Measurements from ENCODE around the gene NELL2. TPM values are rescaled to one million over a fixed set of nuclear protein-coding genes. Genes with fewer than 3 reads are reported as not detected.

The NELL2 gene
- total RNA-seq, 1 experiment from 2014 or later, result 32.7 TPM

DNA sequence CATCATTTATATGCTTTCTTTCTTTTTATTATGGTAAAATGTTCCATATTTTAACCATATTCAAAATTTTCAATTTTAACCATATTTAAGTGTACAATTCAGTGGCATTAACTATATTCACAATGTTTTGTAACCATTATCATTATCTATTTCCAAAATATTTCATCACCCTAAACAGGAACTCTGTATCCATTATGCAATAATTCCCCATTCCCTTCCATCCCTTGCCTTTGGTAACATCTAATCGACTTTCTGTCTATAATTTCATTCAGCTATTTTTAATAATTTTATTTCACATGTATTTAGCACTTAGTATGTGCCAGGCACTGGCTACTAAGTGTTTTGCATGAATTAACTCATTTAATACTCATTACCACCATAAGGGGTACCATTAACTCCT lies 287.5 kb downstream of the NELL2 start:
- no CpG with 5 or more reads among the region's 1 CpG for WGBS (ENCODE audit: extremely low coverage, insufficient read length, low lambda C conversion rate)
- H3K56ac ChIP-seq (ENCODE audit: insufficient read length, low read depth, low read length), result no peak overlapping the region
- TF ChIP-seq, protein P1, sequence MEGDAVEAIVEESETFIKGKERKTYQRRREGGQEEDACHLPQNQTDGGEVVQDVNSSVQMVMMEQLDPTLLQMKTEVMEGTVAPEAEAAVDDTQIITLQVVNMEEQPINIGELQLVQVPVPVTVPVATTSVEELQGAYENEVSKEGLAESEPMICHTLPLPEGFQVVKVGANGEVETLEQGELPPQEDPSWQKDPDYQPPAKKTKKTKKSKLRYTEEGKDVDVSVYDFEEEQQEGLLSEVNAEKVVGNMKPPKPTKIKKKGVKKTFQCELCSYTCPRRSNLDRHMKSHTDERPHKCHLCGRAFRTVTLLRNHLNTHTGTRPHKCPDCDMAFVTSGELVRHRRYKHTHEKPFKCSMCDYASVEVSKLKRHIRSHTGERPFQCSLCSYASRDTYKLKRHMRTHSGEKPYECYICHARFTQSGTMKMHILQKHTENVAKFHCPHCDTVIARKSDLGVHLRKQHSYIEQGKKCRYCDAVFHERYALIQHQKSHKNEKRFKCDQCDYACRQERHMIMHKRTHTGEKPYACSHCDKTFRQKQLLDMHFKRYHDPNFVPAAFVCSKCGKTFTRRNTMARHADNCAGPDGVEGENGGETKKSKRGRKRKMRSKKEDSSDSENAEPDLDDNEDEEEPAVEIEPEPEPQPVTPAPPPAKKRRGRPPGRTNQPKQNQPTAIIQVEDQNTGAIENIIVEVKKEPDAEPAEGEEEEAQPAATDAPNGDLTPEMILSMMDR (conservative IDR thresholded peaks at IDR 0.05), result no peak
- no peak overlapping the region for H3K9ac ChIP-seq (ENCODE audit: extremely low read depth, insufficient read length, low read length)
- no peaks in the 10 kb centered on the region; the same call in 1 of the 2 replicates for H3K4me1 ChIP-seq (ENCODE audit: insufficient read depth, low read length)
- H3K27ac Mint-ChIP-seq, result no peak overlapping the region
- peaks cover 24 to 25% of the 10 kb centered on the region in 2 experiments for H3K4me1 Mint-ChIP-seq
- no peaks in the 10 kb centered on the region for H3K27me3 ChIP-seq (ENCODE audit: insufficient read depth, low read length)
- no peak overlapping the region for H2BK12ac ChIP-seq (ENCODE audit: insufficient read length, low read depth, low read length)
- H4K91ac ChIP-seq (ENCODE audit: insufficient read length, low read depth, low read length), result no peak overlapping the region
- no peak overlapping the region for H2BK15ac ChIP-seq (ENCODE audit: low read depth, low read length)
- no peak overlapping the region for H3K4ac ChIP-seq (ENCODE audit: low read depth, low read length)
- H3K23ac ChIP-seq (ENCODE audit: insufficient read length, low read depth, low read length), result no peak overlapping the region
- H3K14ac ChIP-seq (ENCODE audit: insufficient read depth, low read length), result no peak overlapping the region
- no peak overlapping the region for H2AK5ac ChIP-seq (ENCODE audit: insufficient read length, low read length)
- no peak overlapping the region for H4K8ac ChIP-seq (replicated peaks; ENCODE audit: insufficient read length, low read depth, low read length)
- H4K20me1 ChIP-seq (ENCODE audit: control insufficient read depth, insufficient read depth, insufficient read length), result no peaks in the 10 kb centered on the region
- H2BK5ac ChIP-seq (ENCODE audit: insufficient read length, low read length), result no peak overlapping the region
- no peak overlapping the region for H3K18ac ChIP-seq (ENCODE audit: insufficient read length, low read depth, low read length)
- H3K23me2 ChIP-seq (ENCODE audit: insufficient read length, low read depth, low read length, poor library complexity, severe bottlenecking), result no peaks in the 10 kb centered on the region
- H3K9me3 Mint-ChIP-seq, result no peaks in the 10 kb centered on the region
- H2BK120ac ChIP-seq (ENCODE audit: low read depth, low read length, poor library complexity, severe bottlenecking), result no peak overlapping the region
- H3K4me3 Mint-ChIP-seq, result no peak overlapping the region
- peaks cover 1 to 4% (median 2%) of the 10 kb centered on the region in 3 experiments; a peak in 5 of 7 replicates for H3K36me3 Mint-ChIP-seq (ENCODE audit: insufficient read depth in 1 of 3, low read depth in 3 of 3)
- no peaks in the 10 kb centered on the region for H3K9me3 ChIP-seq (ENCODE audit: control insufficient read depth, low read depth, low read length)
- no peaks in the 10 kb centered on the region for H3K79me2 ChIP-seq (ENCODE audit: insufficient read depth, low read length)
- H3K4me2 ChIP-seq (ENCODE audit: insufficient read depth, insufficient read length, low read length), result no peak overlapping the region
- H4K5ac ChIP-seq (ENCODE audit: insufficient read length, low read depth, low read length), result no peak overlapping the region
- DNase-seq, result no peak
- H3K27me3 Mint-ChIP-seq (ENCODE audit: low read depth), result no peaks in the 10 kb centered on the region
- H2AFZ ChIP-seq (ENCODE audit: low read length), result no peak overlapping the region
- no peak overlapping the region for H3K27ac ChIP-seq (ENCODE audit: insufficient read length, low read depth, low read length)
- no peak overlapping the region for H2BK20ac ChIP-seq (ENCODE audit: low read depth, low read length, poor library complexity, severe bottlenecking)
- no peak overlapping the region for H3T11ph ChIP-seq (ENCODE audit: low read length)
- no peaks in the 10 kb centered on the region for H3K79me1 ChIP-seq (ENCODE audit: insufficient read depth, low read depth, low read length, poor library complexity, severe bottlenecking)

All from H9 (cell line).